WTC11 (cell line): ENCODE results near the gene EPS8L1.

ENCODE experiments used
- ETV6 ChIP-seq: sonication (generic); formaldehyde crosslinking; IDR thresholded peaks from 2 replicates; pipeline ENCODE4 v1.8.1; 2022; ENCODE audit warnings: mild to moderate bottlenecking, missing genetic modification reagents
- TF ChIP-seq, protein P1 (sequence below): fragments of 250-450 bp; sonication (Bioruptor Pico); IDR thresholded peaks from 2 replicates; pipeline ENCODE4 v1.8.0; 2021; ENCODE audit warnings: mild to moderate bottlenecking
- TF ChIP-seq, protein P2 (sequence below): sonication (generic); formaldehyde crosslinking; IDR thresholded peaks from 2 replicates; pipeline ENCODE4 v1.8.1; 2023; ENCODE audit warnings: mild to moderate bottlenecking, missing genetic modification reagents, moderate library complexity

GRCh38 chr19:55080121-55080967 is 4.7 kb downstream of the EPS8L1 start:
- TF ChIP-seq, protein P1, sequence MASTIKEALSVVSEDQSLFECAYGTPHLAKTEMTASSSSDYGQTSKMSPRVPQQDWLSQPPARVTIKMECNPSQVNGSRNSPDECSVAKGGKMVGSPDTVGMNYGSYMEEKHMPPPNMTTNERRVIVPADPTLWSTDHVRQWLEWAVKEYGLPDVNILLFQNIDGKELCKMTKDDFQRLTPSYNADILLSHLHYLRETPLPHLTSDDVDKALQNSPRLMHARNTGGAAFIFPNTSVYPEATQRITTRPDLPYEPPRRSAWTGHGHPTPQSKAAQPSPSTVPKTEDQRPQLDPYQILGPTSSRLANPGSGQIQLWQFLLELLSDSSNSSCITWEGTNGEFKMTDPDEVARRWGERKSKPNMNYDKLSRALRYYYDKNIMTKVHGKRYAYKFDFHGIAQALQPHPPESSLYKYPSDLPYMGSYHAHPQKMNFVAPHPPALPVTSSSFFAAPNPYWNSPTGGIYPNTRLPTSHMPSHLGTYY (CRISPR knock-in tag): no peak
- TF ChIP-seq, protein P2, sequence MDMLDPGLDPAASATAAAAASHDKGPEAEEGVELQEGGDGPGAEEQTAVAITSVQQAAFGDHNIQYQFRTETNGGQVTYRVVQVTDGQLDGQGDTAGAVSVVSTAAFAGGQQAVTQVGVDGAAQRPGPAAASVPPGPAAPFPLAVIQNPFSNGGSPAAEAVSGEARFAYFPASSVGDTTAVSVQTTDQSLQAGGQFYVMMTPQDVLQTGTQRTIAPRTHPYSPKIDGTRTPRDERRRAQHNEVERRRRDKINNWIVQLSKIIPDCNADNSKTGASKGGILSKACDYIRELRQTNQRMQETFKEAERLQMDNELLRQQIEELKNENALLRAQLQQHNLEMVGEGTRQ: no peak
- TF ChIP-seq ETV6: 0 out of 2 replicates have a peak, but pooled peaks have one; percentile 51
